Measurements from ENCODE around the gene ATP1A1.

DNA sequence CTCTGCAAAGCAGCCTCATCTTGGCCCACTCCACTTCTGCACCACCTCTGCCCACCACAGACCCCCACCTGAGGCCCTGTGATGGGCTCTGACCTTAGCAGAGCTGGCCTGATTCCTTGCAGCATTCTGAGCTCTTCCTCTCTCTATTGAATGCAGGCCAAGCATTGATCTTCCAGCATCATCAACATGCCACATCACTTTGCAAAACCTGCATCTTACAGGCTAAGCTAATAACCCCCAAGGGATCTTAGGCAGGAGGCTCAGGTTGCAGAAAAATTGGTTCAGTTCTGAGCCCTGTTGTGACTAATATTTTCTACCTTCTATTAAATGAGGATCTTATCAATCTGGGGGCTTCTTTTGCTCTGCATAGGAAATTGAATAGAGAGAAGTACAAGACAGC lies 78.7 kb downstream of the ATP1A1 start:
- TF ChIP-seq, protein P1, sequence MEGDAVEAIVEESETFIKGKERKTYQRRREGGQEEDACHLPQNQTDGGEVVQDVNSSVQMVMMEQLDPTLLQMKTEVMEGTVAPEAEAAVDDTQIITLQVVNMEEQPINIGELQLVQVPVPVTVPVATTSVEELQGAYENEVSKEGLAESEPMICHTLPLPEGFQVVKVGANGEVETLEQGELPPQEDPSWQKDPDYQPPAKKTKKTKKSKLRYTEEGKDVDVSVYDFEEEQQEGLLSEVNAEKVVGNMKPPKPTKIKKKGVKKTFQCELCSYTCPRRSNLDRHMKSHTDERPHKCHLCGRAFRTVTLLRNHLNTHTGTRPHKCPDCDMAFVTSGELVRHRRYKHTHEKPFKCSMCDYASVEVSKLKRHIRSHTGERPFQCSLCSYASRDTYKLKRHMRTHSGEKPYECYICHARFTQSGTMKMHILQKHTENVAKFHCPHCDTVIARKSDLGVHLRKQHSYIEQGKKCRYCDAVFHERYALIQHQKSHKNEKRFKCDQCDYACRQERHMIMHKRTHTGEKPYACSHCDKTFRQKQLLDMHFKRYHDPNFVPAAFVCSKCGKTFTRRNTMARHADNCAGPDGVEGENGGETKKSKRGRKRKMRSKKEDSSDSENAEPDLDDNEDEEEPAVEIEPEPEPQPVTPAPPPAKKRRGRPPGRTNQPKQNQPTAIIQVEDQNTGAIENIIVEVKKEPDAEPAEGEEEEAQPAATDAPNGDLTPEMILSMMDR (IDR thresholded peaks at IDR 0.05), result no peak
- no peak for TF ChIP-seq POLR2A (IDR thresholded peaks at IDR 0.05)
